PC-9 (cell line): ENCODE results near the gene CCT3.

Source experiments
- CTCF ChIP-seq: fragments of 200-600 bp; sonication (generic); conservative IDR thresholded peaks from 2 replicates; pipeline ENCODE4 v1.6.1; 2017; ENCODE audit warnings: mixed run types, antibody characterized with exemption, mild to moderate bottlenecking, moderate library complexity
- EZH2 ChIP-seq: fragments of 200-600 bp; sonication (generic); IDR thresholded peaks from 2 replicates; pipeline ENCODE4 v1.8.0; 2017; ENCODE audit warnings: antibody characterized with exemption, low read depth

DNA sequence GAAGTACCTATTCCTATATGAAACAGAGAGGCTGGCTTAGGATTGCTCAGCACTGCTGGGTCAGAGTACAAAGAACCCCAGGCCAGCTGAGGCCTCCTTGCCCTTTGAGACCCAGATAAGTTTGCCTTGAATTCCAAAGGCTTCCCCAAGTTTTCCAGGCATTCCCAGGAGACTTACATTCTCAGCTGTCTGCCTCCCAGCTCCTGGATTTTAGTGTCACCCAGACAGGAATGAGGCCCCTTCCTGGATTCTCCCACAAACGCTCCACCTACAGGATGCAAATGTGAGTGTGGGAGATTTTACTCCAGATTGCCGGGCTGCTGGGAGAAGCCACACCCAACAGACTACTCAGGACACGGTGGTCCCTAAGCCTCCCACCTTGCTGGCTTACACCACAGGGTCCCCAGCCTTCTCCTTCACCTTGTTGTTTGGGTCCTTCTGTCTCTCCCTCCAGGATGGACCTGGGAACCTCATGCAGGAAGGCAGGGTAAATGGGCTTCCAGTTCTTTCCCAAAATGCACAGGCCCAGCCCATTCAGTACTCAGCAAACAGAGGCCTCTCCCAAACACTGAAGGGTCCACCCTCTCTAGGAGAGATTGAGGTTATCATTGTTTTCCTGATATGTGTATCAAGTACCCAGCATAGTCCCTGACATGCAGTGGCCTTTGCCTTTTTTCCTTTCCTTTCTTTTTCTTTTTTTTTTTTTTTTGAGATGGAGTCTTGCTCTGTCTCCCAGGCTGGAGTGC is 41.5 kb upstream of the CCT3 start:
- TF ChIP-seq CTCF (no peak), EZH2 (no peak)
